ENCODE data around the gene MTPN.

Gene MTPN

DNA sequence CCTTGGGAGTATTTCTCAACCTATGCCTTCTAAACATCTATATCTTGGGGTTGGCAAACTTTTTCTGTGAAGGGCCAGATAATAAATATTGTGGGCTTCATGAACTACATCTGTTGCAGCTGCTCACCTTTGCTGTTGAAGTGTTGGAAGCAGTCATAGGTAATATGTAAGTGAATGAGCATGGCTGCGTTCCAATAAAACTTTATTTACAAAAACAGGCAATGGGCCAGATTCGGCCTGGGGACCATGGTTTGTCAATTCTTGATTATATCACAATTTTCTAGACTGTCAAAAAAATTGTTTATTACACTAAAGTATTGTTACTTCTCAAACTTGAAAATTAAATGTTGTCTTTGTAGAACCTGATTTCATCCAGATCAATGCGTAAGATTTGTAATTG, 54.9 kb downstream of the MTPN start:
- DNase-seq: no peak

DNA sequence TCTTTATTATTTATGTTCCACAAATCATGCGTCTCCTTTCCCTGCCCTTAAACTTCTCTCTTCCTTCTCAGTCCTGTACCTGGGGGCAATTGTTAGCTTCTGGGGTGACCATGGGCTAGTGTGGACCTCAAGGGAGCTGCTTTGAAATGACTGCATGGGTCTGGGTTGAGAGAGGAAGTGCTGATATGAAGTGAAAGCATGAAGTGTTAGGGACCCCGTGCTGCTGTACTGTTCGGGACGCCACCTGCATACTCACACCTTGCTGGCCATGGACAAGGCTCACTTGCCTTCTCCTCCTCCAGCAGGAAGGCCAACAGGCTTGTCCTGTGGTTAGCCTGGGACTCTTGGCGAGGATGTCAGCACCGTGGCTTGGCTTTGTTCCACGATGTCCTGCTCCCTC, 56.7 kb downstream of the MTPN start:
- DNase-seq: no peak

DNA sequence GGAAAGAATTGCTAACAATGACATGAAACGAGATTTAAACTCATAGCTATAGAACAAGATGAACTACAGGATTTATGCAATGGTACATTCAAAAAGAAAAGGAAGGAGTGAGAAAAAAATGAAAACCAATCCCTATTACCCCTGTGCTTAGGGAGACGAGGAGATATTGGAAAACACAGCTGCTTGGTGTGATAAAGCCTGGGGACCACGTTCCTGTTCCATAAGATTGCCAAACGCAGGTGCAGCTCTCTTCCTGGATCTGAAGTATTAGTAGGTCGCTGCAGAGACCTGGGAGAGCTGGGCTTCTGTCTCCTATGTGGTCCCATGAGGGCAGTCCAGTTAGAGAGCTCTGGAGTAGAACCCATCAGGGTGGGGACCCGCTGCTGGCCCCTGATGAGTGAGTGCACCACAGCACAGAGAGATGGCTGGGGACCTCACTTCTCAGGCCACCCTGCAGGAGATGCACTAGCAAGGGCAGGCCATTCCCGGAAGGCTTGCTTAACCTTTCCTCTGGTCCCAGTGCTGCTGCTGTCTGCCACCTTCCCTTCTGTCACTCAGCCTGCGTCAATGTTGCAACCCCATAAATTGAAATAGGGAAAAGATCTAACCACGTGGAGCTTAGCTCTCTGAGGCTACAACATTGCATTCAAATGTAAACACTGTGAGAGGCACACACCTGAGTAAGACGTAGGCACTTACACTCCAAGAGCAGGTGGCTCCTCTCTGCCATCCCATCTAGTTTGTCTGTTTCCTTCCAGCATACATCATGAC, 57.9 kb downstream of the MTPN start:
- no peak for DNase-seq

DNA sequence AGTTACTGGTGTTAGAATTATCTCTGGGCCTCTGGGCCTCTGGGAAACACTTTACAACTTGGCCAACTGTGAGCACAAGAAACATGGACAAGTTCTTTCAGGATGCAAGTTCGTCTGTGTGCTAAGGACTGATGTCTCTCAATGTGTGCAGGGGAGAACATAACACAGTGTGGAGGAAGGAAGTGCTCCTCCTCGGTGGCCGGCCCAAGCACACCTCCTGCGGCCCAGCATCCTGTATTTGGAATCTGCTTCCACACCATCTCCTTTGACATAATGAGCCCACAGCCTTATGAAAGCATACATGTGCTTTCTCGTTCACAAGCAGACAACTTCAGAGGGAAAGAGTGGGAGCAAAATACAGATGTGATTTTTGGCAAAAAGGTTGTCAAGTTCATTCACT, 59.0 kb downstream of the MTPN start:
- no peak for DNase-seq

DNA sequence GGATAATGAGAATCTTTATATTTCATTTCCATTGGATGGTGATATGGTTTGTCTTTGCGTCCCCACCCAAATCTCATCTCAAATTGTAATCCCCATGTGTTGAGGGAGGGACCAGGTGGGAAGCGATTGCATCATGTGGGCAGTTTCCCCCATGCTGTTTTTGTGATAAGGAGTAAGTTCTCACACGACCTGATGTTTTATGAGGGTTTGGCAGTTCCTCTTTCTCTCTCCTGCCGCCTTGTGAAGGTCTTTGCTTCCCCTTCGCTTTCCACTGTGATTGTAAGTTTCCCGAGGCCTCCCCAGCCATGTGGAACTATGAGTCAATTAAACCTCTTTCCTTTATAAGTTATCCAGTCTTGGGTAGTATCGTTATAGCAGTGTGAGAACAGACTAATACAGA, 59.4 kb downstream of the MTPN start:
- DNase-seq: no peak

DNA sequence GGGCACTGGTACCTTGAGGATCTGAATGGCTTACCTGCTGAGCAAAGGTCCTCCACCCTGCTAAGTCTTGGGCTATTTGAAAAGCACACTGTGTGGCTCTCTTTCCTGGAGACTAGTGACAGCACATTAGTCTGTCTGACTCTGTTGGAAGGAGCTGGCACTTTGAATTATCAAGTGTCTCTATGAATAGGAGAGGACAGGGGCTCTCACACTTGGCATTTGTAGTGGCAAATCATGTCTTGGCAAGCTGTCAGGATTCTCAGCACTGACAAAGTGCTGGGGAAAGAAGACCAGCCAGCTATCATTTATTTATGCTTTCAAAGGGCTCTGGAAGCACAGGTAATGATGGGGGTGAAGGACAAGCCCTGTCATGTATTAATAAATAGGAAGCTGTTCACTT, 62.8 kb downstream of the MTPN start:
- no peak for DNase-seq

DNA sequence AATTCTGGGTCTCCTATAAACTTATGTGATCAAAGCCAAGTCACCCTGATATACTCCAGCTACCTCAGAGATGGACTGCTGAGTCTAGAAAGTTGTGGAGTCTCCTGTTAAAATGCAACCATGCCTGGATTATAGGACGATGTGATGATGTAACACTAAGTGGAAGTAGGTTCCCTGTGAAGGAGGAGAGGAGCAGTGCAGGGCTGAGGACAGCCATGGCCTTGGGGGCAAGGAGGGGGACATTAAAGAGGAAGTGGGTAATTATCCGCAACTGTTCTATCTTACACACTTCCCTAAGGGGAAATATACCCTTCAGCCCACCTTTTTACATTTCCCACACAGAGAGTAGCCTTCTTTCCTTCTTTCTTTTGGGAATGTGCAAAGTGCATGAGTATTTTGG, 63.8 kb downstream of the MTPN start:
- DNase-seq: no peak

DNA sequence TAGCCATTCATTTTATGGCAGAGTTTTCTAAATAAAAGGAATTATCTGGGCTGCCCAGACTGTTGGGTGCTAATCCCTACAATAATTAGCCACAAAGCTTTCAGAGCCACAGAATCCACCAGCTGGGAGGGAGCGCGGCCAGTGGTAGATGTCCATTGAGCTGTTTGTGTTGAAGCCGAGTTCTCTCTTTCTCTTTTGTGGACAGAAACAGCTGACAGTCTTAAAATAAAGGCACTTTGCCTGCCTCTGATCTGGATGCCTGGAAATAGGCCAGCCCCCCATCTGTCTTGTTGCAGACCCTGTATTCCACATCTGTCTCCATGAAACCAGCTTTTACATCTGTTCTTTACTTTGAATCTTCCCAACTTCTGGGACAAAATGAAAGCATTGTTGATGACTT, 66.1 kb downstream of the MTPN start:
- DNase-seq: no peak

DNA sequence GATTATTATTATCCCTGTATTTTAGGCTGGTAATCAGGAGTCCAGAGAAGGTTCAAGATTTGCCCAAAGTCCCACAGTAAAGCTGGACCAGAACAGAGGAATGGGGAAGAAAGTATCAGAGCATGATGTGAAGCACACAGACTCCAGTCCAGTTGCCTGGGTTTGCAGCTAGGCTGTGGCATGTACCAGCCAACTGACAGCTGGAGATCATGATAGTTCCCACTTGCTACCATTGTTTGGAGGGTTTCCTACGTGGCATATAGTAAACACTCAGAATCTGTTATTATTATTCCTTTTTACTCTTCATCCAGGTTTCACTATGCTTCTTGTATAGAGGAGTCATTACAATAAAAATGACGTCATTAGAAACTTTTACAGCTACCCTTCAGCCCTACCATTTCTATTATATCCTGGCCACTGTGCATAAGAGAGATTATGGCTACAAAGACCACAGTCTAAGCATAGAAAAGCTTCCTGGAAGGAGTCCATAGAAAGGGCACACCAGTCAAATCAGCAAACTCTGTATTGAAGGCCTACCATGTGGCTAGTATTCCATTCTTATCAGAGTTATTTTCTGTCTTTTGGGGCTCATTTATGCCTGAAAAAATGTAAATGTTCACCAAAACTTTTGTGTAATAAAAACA, 66.6 kb downstream of the MTPN start:
- no peak for DNase-seq

DNA sequence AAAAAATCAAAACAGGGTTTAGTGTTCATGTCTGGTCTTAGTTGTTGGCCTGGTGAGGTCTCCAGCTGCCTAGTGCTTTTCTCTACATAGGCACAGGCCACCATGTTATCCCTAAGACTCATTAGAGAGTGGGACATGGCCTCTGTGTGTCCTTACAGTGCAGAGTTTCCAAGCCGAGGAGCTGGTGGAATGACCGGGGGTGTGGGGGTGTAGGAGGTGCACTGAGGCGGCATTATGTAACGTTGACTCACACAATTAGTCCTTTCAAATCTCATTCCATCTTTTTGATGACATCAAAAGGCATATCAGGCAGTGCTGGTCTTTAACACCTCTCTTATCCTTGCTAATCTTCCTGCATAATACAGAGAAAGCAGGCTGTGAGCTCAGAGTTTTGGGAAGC, 71.3 kb downstream of the MTPN start:
- no peak for DNase-seq

DNA sequence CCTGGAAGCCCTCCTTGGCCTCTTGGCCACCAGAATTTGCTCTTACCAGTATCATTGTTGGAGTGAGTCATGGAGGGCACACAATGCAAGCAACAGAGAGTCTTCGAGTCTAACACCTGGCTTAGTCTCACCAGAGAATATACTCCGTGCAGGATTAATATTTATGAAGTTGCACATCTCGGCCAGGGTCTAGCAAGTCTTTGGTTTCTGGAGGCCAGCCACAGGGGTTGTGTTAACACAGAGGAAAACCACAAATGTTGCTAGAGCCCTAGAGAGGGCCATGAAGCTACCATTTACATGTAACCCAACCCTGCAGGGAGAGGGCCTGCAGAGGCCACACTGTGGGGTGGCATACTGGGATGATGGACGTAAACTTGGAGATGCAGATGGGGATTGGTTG, 71.8 kb downstream of the MTPN start:
- DNase-seq: no peak

DNA sequence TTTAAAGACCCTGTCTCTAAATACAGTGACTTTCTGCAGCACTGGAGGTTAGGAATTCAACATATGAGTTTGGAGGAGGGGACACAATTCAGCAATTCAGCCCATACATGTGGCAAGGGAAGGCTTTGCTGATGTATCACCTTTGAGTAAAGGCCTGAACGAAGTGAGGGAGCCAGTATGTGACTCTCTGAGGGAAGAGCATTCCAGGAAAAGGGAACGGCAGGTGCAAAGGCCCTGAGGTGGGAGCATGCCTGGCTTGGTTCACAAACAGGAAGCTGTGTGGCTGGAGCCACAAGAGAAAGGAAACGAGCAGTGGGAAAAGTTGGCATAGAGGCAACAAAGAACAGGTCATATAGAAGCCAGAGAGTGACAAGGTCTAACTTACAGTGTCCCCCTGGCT, 72.9 kb downstream of the MTPN start:
- DNase-seq: no peak

DNA sequence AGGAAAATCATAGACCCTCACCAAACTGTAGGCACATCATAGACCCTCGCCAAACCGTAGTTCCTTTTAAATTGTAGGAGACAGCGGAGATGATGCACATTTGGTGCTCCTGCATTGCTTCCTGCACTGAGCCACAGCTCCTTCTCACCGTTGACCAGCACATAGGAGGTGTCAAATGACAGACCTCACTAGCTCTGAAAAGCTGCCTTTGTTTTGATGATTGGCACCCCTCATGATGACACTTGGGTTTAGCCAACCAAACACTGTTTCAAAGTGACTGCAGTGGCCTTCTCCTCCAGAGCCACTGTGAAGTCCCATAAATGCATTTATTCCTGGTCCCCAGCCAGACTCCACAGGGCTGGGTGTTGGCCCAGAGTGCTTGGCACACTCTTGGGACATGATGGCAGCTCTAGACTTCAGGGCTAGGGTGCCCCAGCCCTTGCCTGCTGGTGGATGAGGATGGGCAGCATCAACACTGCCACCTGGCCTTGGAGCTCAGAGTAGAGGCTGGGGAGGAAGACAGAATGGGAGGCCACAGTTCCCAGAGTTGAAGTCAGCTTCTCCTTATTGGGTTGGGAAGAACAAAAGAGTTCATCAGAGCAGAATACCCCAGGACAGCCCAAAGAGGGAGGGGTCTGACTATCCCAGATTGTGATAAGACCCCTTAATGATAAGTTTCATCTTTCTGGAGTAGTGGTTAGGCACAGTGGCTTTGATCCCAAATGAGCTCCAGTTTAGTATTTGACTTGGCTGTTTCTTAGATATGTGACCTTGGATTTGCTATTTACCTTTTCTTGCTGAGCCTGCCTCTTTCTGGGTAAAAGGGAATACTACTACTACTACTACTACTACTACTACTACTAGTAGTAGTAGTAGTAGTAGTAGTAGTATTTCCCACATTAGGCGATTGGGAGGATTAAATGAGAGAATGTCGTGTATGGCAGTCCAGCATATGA, 75.3 kb downstream of the MTPN start:
- DNase-seq: no peak

DNA sequence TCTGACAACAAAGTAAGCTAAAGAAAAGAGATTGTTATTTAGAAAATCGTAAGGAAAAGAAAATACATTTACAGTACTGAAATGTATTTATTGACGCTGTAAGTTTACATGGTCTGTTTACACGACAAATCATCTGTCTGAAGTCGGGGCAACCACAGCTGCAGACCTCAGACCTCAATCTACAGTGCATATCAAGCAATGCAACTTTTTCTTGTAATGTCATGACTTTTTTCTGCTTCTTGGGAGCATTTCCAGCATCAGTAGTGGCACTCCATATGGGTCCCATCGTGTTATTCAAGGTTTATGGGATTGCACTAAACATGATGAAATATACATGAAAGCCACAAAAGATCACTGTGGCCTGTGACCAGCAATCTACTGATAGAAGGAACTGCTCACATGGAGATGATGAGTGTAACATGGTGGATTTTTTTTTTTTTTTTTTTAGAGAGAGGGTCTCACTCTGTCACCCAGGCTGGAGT, 77.1 kb downstream of the MTPN start:
- DNase-seq: no peak

DNA sequence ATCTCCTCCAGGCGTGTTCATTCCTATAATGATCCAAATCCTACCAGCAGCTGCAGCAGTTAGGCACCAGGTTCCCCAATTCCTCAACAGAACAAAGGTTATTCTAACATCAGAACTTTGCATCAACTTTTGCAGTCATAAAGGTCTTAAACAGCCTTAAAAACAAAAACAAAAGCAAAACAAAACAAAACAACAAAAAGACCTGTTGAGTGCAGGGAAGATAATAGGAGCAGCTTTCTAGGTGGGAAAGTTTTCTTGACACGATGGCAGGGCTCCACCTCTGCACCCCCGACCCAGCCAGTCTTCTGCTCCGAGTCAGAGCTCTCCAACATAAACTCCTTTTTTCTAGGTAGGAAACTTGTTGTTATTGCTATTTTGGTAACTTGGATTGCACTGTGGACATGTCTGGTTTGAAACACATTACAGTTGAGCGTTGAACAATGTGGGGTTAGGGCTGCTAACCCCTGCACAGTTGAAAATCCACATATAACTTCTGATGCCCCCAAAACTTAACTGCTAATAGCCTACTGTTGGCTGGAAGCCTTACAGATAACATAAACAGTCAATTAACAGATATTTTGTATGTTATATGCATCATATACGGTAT, 77.6 kb downstream of the MTPN start:
- DNase-seq: no peak

DNA sequence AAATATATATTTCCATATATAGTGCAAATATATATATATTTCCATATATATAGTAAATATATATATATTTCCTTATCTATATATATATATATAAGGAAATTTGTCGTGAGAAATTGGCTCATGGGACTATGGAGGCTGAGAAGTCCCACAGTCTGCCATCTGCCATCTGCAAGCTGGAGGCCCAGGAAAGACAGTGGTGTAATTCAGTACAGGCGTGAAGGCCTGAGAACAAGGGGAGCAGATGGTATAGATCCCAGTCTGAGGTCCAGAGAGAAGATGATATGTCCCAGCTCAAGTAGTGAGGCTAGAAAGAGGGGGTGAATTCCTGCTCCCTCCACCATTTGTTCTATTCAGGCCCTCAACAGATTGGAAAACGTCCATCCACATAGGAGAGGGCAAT, 78.9 kb downstream of the MTPN start:
- DNase-seq: no peak

DNA sequence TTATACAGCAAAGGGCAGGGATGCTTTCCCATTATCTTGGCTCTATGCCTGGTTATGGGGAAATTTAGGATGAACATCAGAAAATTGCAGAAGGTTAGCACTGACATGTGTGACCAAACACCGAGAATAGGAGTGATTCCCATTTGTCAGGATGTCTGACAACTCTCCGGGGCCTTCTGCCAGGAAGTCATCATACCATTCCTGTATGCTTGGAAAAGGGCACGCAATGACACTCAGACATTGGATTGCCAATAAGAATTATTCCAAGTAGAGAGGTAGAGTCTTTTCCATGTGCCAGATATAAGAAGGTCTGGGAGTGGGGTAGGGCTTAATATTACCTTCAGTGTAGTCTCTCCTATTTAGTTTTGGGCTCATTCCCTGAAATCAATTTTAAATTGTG, 82.3 kb downstream of the MTPN start:
- DNase-seq: no peak

DNA sequence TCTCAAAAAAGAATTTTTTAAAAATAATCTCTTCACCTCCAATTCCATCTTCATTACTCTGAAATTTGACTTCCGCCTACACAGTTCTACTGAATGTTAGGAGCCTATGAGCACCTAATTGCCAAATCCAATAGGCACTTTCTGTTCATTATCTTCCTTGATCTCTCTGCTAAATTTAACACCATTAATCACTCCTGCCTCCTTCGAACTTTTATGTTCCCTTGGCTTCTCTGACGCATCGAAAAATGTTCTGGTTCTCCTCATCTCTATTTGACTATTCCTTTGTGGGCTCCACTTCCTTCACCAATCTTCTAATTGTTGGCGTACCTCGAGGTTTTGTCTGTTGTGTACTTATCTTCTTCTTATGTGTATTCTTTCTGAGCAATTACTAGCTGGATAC, 87.3 kb downstream of the MTPN start:
- no peak for DNase-seq

DNA sequence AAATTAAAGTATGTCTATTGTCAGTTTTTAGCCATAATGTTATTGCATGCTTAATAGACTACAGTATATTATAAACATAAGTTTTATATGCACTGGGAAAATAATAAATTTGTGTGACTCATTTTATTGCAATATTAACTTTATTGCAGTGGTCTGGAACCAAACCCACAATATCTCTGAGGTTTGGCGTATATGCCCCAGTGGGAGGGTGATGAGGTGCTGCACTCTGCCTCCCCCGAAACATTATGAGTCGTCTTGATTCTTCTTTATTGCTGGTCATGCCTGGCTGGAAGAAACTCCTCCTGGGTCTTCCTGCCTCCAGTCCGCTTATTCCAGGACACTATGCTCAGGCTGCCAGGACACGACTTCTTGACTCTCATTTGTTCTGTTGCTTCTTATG, 88.4 kb downstream of the MTPN start:
- DNase-seq: no peak

DNA sequence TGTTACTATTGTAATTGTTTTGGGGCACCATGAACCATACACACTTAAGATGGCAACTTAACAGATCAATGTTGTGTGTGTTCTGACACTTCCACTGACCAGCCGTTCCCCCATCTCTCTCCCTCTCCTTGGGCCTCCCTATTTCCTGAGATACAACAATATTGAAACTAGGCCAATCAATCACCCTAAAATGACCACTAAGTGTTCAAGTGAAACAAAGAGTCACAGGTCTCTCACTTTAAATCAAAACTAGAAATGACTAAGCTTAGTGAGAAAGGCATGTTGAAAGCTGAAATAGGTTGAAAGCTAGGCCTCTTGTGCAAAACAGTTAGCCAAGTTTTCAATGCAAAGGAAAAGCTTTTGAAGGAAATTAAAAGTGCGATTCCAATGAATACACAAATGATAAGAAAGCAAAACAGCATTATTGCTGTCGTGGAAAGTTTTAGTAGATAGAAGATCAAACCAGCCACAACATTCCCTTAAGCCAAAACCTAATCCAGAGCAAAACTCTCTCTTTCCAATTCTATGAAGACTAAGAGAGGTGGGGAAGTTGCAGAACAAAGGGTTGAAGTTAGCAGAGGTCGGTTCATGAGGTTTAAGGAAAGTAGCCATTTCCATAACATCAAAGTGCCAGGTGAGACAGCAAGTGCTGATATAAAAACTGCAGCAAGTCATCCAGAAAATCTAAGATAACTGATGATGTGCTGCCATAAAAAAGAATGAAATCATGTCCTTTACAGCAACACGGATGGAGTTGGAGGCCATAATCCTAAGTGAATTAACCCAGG, 90.6 kb downstream of the MTPN start:
- DNase-seq: no peak

DNA sequence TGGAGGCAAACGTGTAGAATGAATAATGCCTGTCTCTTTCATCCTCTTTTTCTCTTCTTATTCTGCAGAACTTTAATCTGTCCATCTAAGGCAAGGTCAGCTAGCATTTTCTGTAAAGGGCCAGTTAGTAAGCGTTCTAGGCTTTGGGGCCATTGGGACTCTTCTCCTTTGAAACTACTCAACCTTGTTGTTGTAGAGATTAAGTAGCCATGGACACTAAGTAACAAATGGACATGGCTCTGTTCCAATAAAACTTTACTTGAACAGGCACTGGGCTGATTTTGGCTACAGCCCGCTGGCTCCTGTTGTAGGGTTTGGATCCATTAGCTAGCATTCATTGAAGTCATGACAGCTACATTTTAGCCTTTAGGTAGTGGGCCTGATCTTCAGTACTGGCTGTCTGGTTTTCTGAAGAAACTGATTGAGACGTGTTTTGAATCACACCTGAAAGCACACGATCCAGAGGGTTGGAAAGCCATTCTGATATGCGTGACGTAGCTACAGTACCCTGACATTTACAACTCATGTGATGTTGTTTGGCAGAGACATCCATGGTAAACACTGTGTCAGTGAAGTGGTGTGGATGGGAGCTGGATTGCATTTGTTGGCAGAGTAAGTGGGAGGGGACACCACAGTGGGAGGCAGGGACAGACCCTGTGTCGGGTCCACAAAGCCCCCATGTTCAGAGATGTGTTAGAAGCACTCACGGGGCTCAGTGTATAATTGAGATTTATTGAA, 92.5 kb downstream of the MTPN start:
- no peak for DNase-seq

DNA sequence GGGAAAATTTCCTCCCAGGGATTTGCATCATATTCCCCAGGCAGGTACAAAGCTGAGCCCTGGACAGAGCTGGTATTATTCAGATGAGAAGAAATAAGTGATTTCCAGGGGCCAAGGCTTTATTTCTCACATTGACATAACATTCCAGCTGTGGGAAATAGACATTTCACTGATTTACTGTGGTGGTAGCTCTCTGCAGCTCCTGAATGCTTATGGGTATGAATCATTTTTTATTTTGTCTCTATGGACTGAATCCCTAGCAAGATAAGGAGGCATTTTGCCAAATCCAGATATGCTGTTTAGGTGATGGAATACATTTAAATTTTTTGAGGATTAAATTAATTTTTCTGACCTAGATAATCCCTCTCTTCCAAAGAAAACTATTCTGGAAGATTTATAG, 97.9 kb downstream of the MTPN start:
- no peak for DNase-seq
